Testis (tissue), 3 donors: ENCODE data around the gene RELA. TPM values are rescaled to one million over a fixed set of nuclear protein-coding genes. Genes with fewer than 3 reads are reported as not detected.
"Not testable (repeated sequence)": the region's sequence is repeated elsewhere in the genome, so short reads cannot be mapped to it uniquely, and the experiment has no call there.

Experiments used
- DNase-seq: peaks from one replicate; pipeline ENCODE4 v3.0.0-alpha.2; 2019
- H3K27ac ChIP-seq, 2 donors: fragments of 200-600 bp; sonication (generic); one replicate each; pipeline ENCODE4 v1.5.1; 2019
- H3K27me3 ChIP-seq: fragments of 200-600 bp; sonication (generic); one replicate; pipeline ENCODE4 v1.5.1; 2019
- H3K36me3 ChIP-seq: fragments of 200-600 bp; sonication (generic); one replicate; pipeline ENCODE4 v1.5.1; 2017; ENCODE audit warnings: low read depth; ENCODE audit errors: missing control alignments
- H3K4me1 ChIP-seq: fragments of 200-600 bp; sonication (generic); one replicate; pipeline ENCODE4 v1.5.1; 2019
- H3K4me3 ChIP-seq, 2 donors: fragments of 200-600 bp; sonication (generic); one replicate each; pipeline ENCODE4 v1.5.1; 2017 to 2019
- H3K9me3 ChIP-seq: fragments of 200-600 bp; sonication (generic); one replicate; pipeline ENCODE4 v1.5.1; 2017
- CTCF ChIP-seq, 3 experiments: fragments of 450-650 bp in 2 of 3; fragments of 200-600 bp in 1 of 3; sonication (generic) in 1 of 3; IDR thresholded peaks; one replicate each; pipeline ENCODE4 v1.5.1; 2016 to 2019; ENCODE audit warnings: antibody characterized with exemption in 3 of 3, mild to moderate bottlenecking in 2 of 3, moderate library complexity in 1 of 3
- POLR2A ChIP-seq: fragments of 450-650 bp; IDR thresholded peaks from one replicate; pipeline ENCODE4 v1.6.1; 2017; ENCODE audit warnings: antibody characterized with exemption, mild to moderate bottlenecking, moderate library complexity
- WGBS, 2 donors: methylation state at CpG; one replicate each; pipeline ENCODE4 v1.1.5; 2018; 5-methylcytosine and 5-hydroxymethylcytosine counted together
- intact Hi-C: fragments of 100-400 bp; cut with DNase I; formaldehyde crosslinking; loops from one replicate; pipeline ENCODE4 v1.15.1; 2023; ENCODE audit warnings: low total_unique reads
- polyA plus RNA-seq: library from polyadenylated mRNA; stranded (reverse); fragments of 350-450 nt; fragmentation: Illumina TruSeq; extraction: RNeasy Lipid Tissue Mini Kit (QIAGEN cat#74804); gene quantifications from one replicate; pipeline ENCODE4 v1.2.3, GENCODE V29; 2014; ENCODE audit warnings: low read depth, low replicate concordance; ENCODE audit not compliant: insufficient read depth
- total RNA-seq, 2 donors: library from RNA; depleted of rRNA; stranded (reverse); fragments of >200 nt; gene quantifications; one replicate each; pipeline ENCODE4 v1.2.3, GENCODE V29; 2016

Gene RELA
- total and polyA plus RNA-seq, 3 donors from 2014 or later = 47.5 to 82.0 (median 64.9) TPM

GRCh38 chr11:65641297-65642013 is 21.3 kb downstream of the RELA start:
- peaks cover 14% of the 10 kb centered on the region for H3K4me1 ChIP-seq
- TF ChIP-seq CTCF (IDR thresholded peaks at IDR 0.05) (no peak), POLR2A (no peak)
- DNase-seq = no peak
- H3K27me3 ChIP-seq = no peaks in the 10 kb centered on the region
- H3K36me3 ChIP-seq = no peaks in the 10 kb centered on the region
- WGBS, 2 donors = 69 to 85% methylated on average over 11 to 15 of the region's 16 CpGs
- H3K27ac ChIP-seq = no peak overlapping the region
- H3K4me3 ChIP-seq = peak overlapping the region in 1 of 2 donors; percentile 12
- H3K9me3 ChIP-seq = no peaks in the 10 kb centered on the region
- intact Hi-C loops = no loop called here

DNA sequence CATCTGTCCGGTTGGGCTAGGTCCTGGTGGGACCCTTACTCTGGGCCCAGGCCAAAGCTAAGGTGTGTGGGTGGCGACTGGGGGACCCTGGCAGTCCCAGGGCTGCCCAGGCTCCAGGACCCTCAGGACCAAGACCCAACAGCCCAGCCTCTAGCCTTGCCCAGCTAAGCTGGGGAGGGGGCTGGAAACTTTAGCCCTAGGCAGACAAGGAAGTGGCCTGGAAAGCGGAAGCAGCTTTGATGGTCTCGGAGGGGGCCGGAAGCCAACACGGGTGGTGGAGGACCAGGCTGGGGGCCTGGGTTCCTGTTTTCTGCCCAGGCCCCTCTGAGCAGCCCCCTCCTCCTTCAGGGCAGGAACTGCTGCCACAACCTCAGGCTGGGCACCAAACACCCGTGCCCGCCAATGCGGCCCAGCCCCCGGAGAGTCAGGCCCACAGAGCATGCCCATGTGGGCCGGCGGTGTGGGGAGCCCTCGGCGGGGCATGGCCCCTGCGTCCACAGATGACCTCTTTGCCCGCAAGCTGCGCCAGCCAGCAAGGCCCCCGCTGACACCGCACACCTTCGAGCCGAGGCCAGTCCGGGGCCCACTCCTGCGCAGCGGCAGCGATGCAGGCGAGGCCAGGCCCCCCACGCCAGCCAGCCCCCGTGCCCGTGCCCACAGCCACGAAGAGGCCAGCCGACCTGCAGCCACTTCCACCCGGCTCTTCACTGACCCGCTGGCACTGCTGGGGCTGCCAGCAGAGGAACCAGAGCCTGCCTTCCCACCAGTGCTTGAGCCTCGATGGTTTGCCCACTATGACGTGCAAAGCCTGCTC is 22.0 kb downstream of the RELA start:
- H3K36me3 ChIP-seq = no peaks in the 10 kb centered on the region
- no peak for TF ChIP-seq CTCF (IDR thresholded peaks at IDR 0.05)
- TF ChIP-seq POLR2A = no peak
- 76 to 95% methylated on average over 3 to 35 of the region's 35 CpGs for WGBS, 2 donors
- peak overlapping the region in 1 of 2 donors; percentile 44 for H3K27ac ChIP-seq
- H3K9me3 ChIP-seq = no peaks in the 10 kb centered on the region
- no peaks in the 10 kb centered on the region for H3K27me3 ChIP-seq
- H3K4me1 ChIP-seq = peaks cover 14% of the 10 kb centered on the region
- no peak for DNase-seq
- intact Hi-C loops = no loop called here
- no peak overlapping the region for H3K4me3 ChIP-seq

DNA sequence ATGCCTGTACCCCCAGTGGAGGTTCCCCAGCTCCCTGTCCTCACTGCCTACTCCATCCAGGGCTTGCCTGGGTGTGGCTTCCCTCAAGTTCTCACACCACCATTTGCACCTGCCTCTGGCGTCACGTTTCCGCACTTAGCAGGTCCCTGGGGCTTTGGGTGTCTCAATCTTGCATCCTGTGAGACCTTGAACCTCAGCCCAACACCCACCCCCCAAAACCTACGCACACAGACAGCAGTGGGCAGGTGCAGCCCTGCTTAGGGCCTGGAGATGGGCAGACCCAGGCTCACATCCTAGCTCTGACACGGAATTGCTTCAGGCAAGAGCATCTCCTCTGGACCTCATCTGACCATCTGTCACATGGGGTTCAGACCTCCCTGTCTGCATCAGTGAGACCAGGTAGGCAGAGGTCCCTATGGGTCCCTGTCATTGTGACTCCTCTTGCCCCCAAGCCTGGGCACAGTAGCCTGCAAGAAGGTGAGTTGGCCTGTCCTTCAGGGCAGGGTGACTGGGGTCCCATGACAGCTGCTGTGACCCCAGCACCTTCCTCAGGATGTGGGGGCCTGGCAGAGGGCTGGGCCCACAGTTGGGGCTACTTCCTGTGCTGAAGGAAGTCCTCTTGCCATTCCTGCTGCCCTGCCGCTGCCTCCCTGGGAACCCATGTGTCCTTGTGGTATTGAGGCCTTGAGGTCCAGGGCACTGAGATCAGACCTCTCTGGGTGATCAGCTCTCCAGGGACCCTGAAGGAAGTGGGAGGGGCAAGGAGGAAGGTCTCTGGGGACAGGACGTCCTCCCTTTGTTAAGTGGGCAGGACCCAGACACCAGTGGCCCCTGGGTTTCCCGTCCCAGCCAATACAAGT is 22.9 kb downstream of the RELA start:
- Histone ChIP-seq H3K27ac (peak overlapping the region in 1 of 2 donors; percentile 44), H3K9me3 (no peaks in the 10 kb centered on the region), H3K36me3 (no peaks in the 10 kb centered on the region), H3K4me1 (peaks cover 14% of the 10 kb centered on the region), H3K27me3 (no peaks in the 10 kb centered on the region), H3K4me3 (no peak overlapping the region)
- WGBS, 2 donors = 82 to 92% methylated on average over 6 to 8 of the region's 8 CpGs
- TF ChIP-seq CTCF (IDR thresholded peaks at IDR 0.05) = no peak
- TF ChIP-seq POLR2A = no peak
- DNase-seq = no peak
- intact Hi-C loops = no loop called here

DNA sequence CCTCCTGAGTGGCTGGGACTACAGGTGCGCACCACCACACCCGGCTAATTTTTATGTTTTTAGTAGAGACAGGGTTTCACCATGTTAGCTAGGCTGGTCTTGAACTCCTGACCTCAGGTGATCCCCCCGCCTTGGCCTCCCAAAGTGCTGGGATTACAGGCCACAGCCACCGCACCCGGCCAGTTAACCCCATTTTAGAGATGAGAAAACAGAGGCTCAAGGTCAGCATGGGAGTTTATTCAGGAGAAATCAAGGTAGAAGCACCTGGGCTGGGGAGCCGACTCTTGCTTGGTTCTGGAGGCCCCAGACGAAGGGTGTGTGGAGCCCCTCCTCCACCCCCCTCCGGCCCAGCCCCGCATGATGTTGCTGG is 23.5 kb downstream of the RELA start:
- H3K4me1 ChIP-seq = peaks cover 14% of the 10 kb centered on the region
- H3K36me3 ChIP-seq, H3K4me3 ChIP-seq, H3K9me3 ChIP-seq, H3K27me3 ChIP-seq, intact Hi-C loops, H3K27ac ChIP-seq, DNase-seq: not testable (repeated sequence)
- 77 to 90% methylated on average over 8 to 9 of the region's 9 CpGs for WGBS, 2 donors
